ENCODE data around the gene UXT. TPM values are rescaled to one million over a fixed set of nuclear protein-coding genes. Genes with fewer than 3 reads are reported as not detected.

UXT gene
- total and polyA plus RNA-seq, 9 of the 15 experiments (the other 6 are each of a cell fraction or from before 2014, with no cell fraction given): 141 to 300 (median 204) TPM

- H3K9me1 ChIP-seq (ENCODE audit: control insufficient read depth, insufficient read depth, low read length): no peaks in the 10 kb centered on the region
- DNase-seq (ENCODE audit: extremely low read depth in 1 of 4, low spot score in 3 of 4) (peak; percentile 24 to 67 (median 30)), FAIRE-seq (no peak), ATAC-seq (peak; percentile 42)
- peak overlapping the region; percentile 64 for H2AFZ ChIP-seq (ENCODE audit: low read depth, low read length)
- in situ Hi-C loops (cut with MboI) (no loop called here), intact Hi-C loops (cut with micrococcal nuclease) (no loop called here)
- POLR2A ChIA-PET: no interaction called here
- no peak overlapping the region; the same call in 1 of the 2 replicates for H3K4me2 ChIP-seq (ENCODE audit: insufficient read depth, low read length)
- H3K36me3 ChIP-seq (ENCODE audit: control insufficient read depth, insufficient read depth, low read length): no peaks in the 10 kb centered on the region
- CTCF ChIA-PET (ENCODE audit: low intra/inter-chr PET ratio): no interaction called here
- BruUV-seq (replicated peaks): no TSS peak
- H3K9me3 ChIP-seq (replicated peaks; ENCODE audit: control insufficient read depth, insufficient read depth, low read depth, low read length): no peaks in the 10 kb centered on the region
- H3K9ac ChIP-seq (ENCODE audit: insufficient read depth in 1 of 2, low read depth in 2 of 2, low read length in 2 of 2): peak overlapping the region in 1 of 2 experiments; percentile 34; a peak in 1 of 4 replicates
- H3K4me3 ChIP-seq: no peak overlapping the region
- H3K79me2 ChIP-seq (ENCODE audit: control insufficient read depth, insufficient read depth, low read length): peaks cover 2% of the 10 kb centered on the region; the same call in 1 of the 3 replicates
- H3K27ac ChIP-seq (ENCODE audit: extremely low read depth, low read depth, low read length): peak overlapping the region; percentile 61
- no peaks in the 10 kb centered on the region for H3K27me3 ChIP-seq (ENCODE audit: control insufficient read depth in 2 of 2, insufficient read depth in 2 of 2, low read length in 2 of 2)
- no peaks in the 10 kb centered on the region for H4K20me1 ChIP-seq (replicated peaks; ENCODE audit: control insufficient read depth, insufficient read depth, low read length)
- 14% methylated on average over 5 of the region's 5 CpGs for WGBS (ENCODE audit: insufficient coverage, low coverage, missing lambda C conversion rate)
- H3K4me1 ChIP-seq (replicated peaks in 1 of 2; ENCODE audit: control insufficient read depth in 2 of 2, insufficient read depth in 2 of 2, low read length in 2 of 2): peaks cover 13 to 57% of the 10 kb centered on the region in 2 experiments
- peak; percentile 41; the same call in 1 of the 2 replicates for TF ChIP-seq MAFG (tag; conservative IDR thresholded peaks at IDR 0.05)
- TF ChIP-seq POLR2B (IDR thresholded peaks at IDR 0.05; ENCODE audit: low read depth, partially characterized antibody): no peak
- TF ChIP-seq FOXK1 (CRISPR knock-in tag; IDR thresholded peaks at IDR 0.05; ENCODE audit: borderline replicate concordance): no peak
- TF ChIP-seq, protein P1, sequence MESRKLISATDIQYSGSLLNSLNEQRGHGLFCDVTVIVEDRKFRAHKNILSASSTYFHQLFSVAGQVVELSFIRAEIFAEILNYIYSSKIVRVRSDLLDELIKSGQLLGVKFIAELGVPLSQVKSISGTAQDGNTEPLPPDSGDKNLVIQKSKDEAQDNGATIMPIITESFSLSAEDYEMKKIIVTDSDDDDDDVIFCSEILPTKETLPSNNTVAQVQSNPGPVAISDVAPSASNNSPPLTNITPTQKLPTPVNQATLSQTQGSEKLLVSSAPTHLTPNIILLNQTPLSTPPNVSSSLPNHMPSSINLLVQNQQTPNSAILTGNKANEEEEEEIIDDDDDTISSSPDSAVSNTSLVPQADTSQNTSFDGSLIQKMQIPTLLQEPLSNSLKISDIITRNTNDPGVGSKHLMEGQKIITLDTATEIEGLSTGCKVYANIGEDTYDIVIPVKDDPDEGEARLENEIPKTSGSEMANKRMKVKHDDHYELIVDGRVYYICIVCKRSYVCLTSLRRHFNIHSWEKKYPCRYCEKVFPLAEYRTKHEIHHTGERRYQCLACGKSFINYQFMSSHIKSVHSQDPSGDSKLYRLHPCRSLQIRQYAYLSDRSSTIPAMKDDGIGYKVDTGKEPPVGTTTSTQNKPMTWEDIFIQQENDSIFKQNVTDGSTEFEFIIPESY (CRISPR knock-in tag; IDR thresholded peaks at IDR 0.05): no peak
- TF ChIP-seq ZNF449 (CRISPR knock-in tag; IDR thresholded peaks at IDR 0.05): no peak
- TF ChIP-seq TCF3 (CRISPR knock-in tag; IDR thresholded peaks at IDR 0.05): no peak
- TF ChIP-seq ARID1B (IDR thresholded peaks at IDR 0.05): peak; percentile 35; the same call in 1 of the 2 replicates
- no peak for TF ChIP-seq FOXO4 (CRISPR knock-in tag; IDR thresholded peaks at IDR 0.05)
- no peak for TF ChIP-seq PHF20 (IDR thresholded peaks at IDR 0.05; ENCODE audit: partially characterized antibody)
- no peak for TF ChIP-seq RFX5 (IDR thresholded peaks at IDR 0.05; ENCODE audit: low read depth, low read length)
- no peak for TF ChIP-seq ARID3B (CRISPR knock-in tag; IDR thresholded peaks at IDR 0.05; ENCODE audit: borderline replicate concordance)
- TF ChIP-seq HNRNPL (IDR thresholded peaks at IDR 0.05; ENCODE audit: low read depth, low read length): no peak
- TF ChIP-seq ZNF584 (CRISPR knock-in tag; IDR thresholded peaks at IDR 0.05; ENCODE audit: low read depth): 0 out of 2 replicates have a peak, but pooled peaks have one; percentile 36
- no peak for TF ChIP-seq SUPT5H (IDR thresholded peaks at IDR 0.05)
- TF ChIP-seq CBFA2T3 (IDR thresholded peaks at IDR 0.05): peak; percentile 27; the same call in 1 of the 2 replicates
- TF ChIP-seq HDAC6 (IDR thresholded peaks at IDR 0.05; ENCODE audit: low read depth, low read length): no peak
- TF ChIP-seq PRPF4 (IDR thresholded peaks at IDR 0.05; ENCODE audit: insufficient read depth, low read depth, low read length, poor library complexity, severe bottlenecking): no peak
- no peak for TF ChIP-seq YBX1 (IDR thresholded peaks at IDR 0.05)
Observed at GRCh38 chrX:47664737-47665136, 5.8 kb upstream of the UXT start.
